K562 (cell line): ENCODE results near the gene TRAPPC5. TPM values are rescaled to one million over a fixed set of nuclear protein-coding genes. Genes with fewer than 3 reads are reported as not detected.

Experiments
- ARID2 ChIP-seq: fragments of 450-650 bp; IDR thresholded peaks from 2 replicates; pipeline ENCODE4 v1.6.1; 2017; ENCODE audit warnings: antibody characterized with exemption, mild to moderate bottlenecking
- BCOR ChIP-seq: fragments of 450-650 bp; IDR thresholded peaks from 2 replicates; pipeline ENCODE4 v1.6.1; 2016
- CUX1 ChIP-seq: fragments of 200-800 bp; sonication (Bioruptor generic); IDR thresholded peaks from 2 replicates; pipeline ENCODE4 v1.6.1; 2016; ENCODE audit warnings: missing genetic modification characterization, missing compliant biosample characterization
- DACH1 ChIP-seq: fragments of 450-650 bp; IDR thresholded peaks from 2 replicates; pipeline ENCODE4 v1.6.1; 2018; ENCODE audit not compliant: partially characterized antibody
- FOXP4 ChIP-seq: sonication (generic); formaldehyde crosslinking; IDR thresholded peaks from 2 replicates; pipeline ENCODE4 v1.8.0; 2022; ENCODE audit warnings: mild to moderate bottlenecking, missing genetic modification reagents, borderline replicate concordance
- HES1 ChIP-seq: fragments of 450-650 bp; IDR thresholded peaks from 2 replicates; pipeline ENCODE4 v1.6.1; 2016; ENCODE audit warnings: low read depth, mild to moderate bottlenecking, moderate library complexity
- NELFE ChIP-seq: IDR thresholded peaks from 2 replicates; pipeline ENCODE4 v1.6.1; 2011; ENCODE audit warnings: mild to moderate bottlenecking; ENCODE audit not compliant: insufficient read depth, insufficient read length
- NFIX ChIP-seq: fragments of 250-450 bp; sonication (Bioruptor Pico); IDR thresholded peaks from 2 replicates; pipeline ENCODE4 v1.4.0; 2020; ENCODE audit warnings: low read depth, mild to moderate bottlenecking, moderate library complexity
- RBM15 ChIP-seq: fragments of 200-400 bp; formaldehyde crosslinking; IDR thresholded peaks from 2 replicates; pipeline ENCODE4 v1.6.1; 2018; ENCODE audit warnings: mild to moderate bottlenecking, low read length, moderate library complexity; ENCODE audit not compliant: insufficient read depth
- SMAD4 ChIP-seq: fragments of 250-450 bp; sonication (Bioruptor Pico); conservative IDR thresholded peaks from 2 replicates; pipeline ENCODE4 v1.8.0; 2021; ENCODE audit warnings: inconsistent platforms, mild to moderate bottlenecking, moderate library complexity
- THRA ChIP-seq: fragments of 450-650 bp; IDR thresholded peaks from 2 replicates; pipeline ENCODE4 v1.6.1; 2017; ENCODE audit warnings: mild to moderate bottlenecking, moderate library complexity
- ZNF121 ChIP-seq: sonication (generic); formaldehyde crosslinking; conservative IDR thresholded peaks from 2 replicates; pipeline ENCODE4 v1.8.0; 2022; ENCODE audit warnings: missing genetic modification reagents
- ZNF347 ChIP-seq: fragments of 450-650 bp; formaldehyde crosslinking; IDR thresholded peaks from 2 replicates; pipeline ENCODE4 v1.4.0; 2020; ENCODE audit warnings: low read depth, mild to moderate bottlenecking, moderate library complexity
- polyA plus RNA-seq, 8 experiments: library from polyadenylated mRNA; depleted of rRNA in 4 of 8; stranded (reverse) in 5 of 8; unstranded in 3 of 8; fragments of >200 nt; fragmentation: Nextera tagmentation in 2 of 8; fragmentation: Illumina TruSeq in 1 of 8; extraction: Ambion mirVana in 2 of 8; extraction: Trizol in 1 of 8; gene quantifications; 2 replicates each; pipeline versions ENCODE4 v1.2.1 to v1.2.3, GENCODE V29; 2011 to 2014; ENCODE audit warnings: inconsistent platforms in 1 of 8, missing spikeins in 1 of 8
- total RNA-seq, 7 experiments: library from RNA; depleted of rRNA in 6 of 7; stranded (reverse); fragments of >200 nt in 6 of 7; fragmentation: Illumina TruSeq in 2 of 7; extraction: Trizol in 2 of 7; gene quantifications; 2 replicates each; pipeline versions ENCODE4 v1.2.1 to v1.2.3, GENCODE V29; 2011 to 2021; ENCODE audit warnings: low replicate concordance in 1 of 7
- TF ChIP-seq, protein P1 (sequence below), 2 experiments: fragments of 450-650 bp; conservative IDR thresholded peaks; 2 replicates each; pipeline ENCODE4 v1.6.1; 2017; ENCODE audit warnings: mild to moderate bottlenecking in 2 of 2, moderate library complexity in 2 of 2
- TF ChIP-seq, protein P2 (sequence below): fragments of 250-450 bp; sonication (Bioruptor Pico); IDR thresholded peaks from 2 replicates; pipeline ENCODE4 v1.8.0; 2021; ENCODE audit warnings: borderline replicate concordance, mild to moderate bottlenecking, moderate library complexity; ENCODE audit not compliant: poor library complexity, severe bottlenecking

TRAPPC5 gene
- total and polyA plus RNA-seq, 9 of the 15 experiments (the other 6 are each of a cell fraction or from before 2014, with no cell fraction given) = 2.0 to 76.9 (median 29.3) TPM

DNA sequence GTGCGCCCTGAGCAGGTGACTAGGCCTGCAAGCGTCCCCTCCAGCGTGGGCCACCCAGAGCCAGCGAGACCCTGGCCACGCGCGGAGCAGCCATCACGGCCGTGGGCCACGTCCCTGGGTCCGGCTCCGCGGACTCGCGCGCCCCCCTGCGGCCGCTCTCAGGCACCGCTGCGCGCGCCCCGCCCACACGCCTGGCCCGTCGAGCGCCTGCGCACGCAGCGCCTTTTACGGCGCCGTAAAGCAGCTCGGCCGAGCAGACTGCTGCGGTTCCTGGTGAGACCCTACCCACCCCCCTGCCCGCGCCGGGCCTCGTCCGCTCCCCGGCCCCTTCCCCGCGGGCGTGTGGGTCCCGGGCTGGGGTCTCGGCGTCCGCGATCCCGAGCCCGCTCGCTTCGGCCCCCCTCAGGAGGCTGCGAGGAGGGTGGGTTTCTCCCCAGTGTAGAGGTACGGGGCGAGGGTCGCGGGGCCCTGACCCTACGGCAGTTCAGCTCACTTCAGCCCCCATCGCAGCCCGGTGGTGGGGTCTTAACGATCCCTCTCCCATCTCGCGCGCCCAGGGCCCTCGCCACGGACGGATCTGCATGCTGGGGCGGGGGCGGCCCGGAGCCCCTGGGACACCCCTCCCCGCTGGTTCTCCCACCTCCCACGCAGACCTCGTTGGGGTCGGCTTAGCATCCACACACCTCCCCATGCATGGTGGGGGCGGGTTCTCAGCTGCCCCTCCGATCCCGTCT, at the start of gene TRAPPC5 (continued):
- no peak for TF ChIP-seq THRA
- TF ChIP-seq NELFE = no peak
- 0 out of 2 replicates have a peak, but pooled peaks have one; percentile 3 for TF ChIP-seq ZNF121 (CRISPR knock-in tag)
- no peak for TF ChIP-seq BCOR
- TF ChIP-seq, protein P1, sequence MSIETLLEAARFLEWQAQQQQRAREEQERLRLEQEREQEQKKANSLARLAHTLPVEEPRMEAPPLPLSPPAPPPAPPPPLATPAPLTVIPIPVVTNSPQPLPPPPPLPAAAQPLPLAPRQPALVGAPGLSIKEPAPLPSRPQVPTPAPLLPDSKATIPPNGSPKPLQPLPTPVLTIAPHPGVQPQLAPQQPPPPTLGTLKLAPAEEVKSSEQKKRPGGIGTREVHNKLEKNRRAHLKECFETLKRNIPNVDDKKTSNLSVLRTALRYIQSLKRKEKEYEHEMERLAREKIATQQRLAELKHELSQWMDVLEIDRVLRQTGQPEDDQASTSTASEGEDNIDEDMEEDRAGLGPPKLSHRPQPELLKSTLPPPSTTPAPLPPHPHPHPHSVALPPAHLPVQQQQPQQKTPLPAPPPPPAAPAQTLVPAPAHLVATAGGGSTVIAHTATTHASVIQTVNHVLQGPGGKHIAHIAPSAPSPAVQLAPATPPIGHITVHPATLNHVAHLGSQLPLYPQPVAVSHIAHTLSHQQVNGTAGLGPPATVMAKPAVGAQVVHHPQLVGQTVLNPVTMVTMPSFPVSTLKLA (conservative IDR thresholded peaks at IDR 0.05) = peak in 1 of 2 experiments; percentile 39; a peak in 1 of 4 replicates
- no peak for TF ChIP-seq RBM15
- no peak for TF ChIP-seq DACH1
- TF ChIP-seq CUX1 (CRISPR knock-in tag) = no peak
- no peak; the same call in 1 of the 2 replicates for TF ChIP-seq SMAD4
- TF ChIP-seq, protein P2, sequence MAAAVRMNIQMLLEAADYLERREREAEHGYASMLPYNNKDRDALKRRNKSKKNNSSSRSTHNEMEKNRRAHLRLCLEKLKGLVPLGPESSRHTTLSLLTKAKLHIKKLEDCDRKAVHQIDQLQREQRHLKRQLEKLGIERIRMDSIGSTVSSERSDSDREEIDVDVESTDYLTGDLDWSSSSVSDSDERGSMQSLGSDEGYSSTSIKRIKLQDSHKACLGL (CRISPR knock-in tag) = no peak
- TF ChIP-seq ZNF347 = no peak
- TF ChIP-seq HES1 = no peak
- TF ChIP-seq FOXP4 = no peak
- TF ChIP-seq NFIX (CRISPR knock-in tag) = no peak
- TF ChIP-seq ARID2 = no peak
